Astrocyte (in vitro differentiated cells and primary cell): ENCODE measurements around the gene ZBP1.

Source experiments
- CTCF ChIP-seq: IDR thresholded peaks from 2 replicates; pipeline ENCODE4 v1.5.1; 2011; ENCODE audit warnings: low read depth, mild to moderate bottlenecking, inconsistent platforms, low read length, moderate library complexity; ENCODE audit not compliant: insufficient read depth
- EZH2 ChIP-seq: IDR thresholded peaks from 2 replicates; pipeline ENCODE4 v1.6.1; 2012; ENCODE audit warnings: mild to moderate bottlenecking, low read length, inconsistent platforms; ENCODE audit not compliant: insufficient read depth

- TF ChIP-seq CTCF (no peak), EZH2 (no peak)
Observed at GRCh38 chr20:57568960-57569359, 51.3 kb downstream of the ZBP1 start.
